Psoas muscle (tissue), 8 donors: Measurements from ENCODE around the gene SEMA3C. TPM values are rescaled to one million over a fixed set of nuclear protein-coding genes. Genes with fewer than 3 reads are reported as not detected.

ENCODE experiments used
- ATAC-seq, 4 donors: fragments of 200-7000 bp; cut with Tn5 transposase; one replicate each; pipeline ENCODE4 v1.9.1; 2020; ENCODE audit warnings: moderate library complexity in 3 of 4, mild to moderate bottlenecking in 2 of 4
- DNase-seq, 2 donors: peaks; one replicate each; pipeline ENCODE4 v3.0.0-alpha.2; 2020
- H3K27ac ChIP-seq: fragments of 200-600 bp; one replicate; pipeline ENCODE4 v1.8.0; 2022
- H3K27me3 ChIP-seq, 3 donors: fragments of 200-600 bp in 1 of 3; one replicate each; pipeline versions ENCODE4 v1.6.1 to v1.8.0; 2013 to 2022; ENCODE audit warnings: low read length in 2 of 3, mild to moderate bottlenecking in 2 of 3, moderate library complexity in 1 of 3; ENCODE audit not compliant: insufficient read depth in 3 of 3
- H3K36me3 ChIP-seq, 2 donors: fragments of 200-600 bp in 1 of 2; one replicate each; pipeline versions ENCODE4 v1.6.1 to v1.8.0; 2013 to 2022; ENCODE audit warnings: low read depth in 1 of 2, mild to moderate bottlenecking in 1 of 2, moderate library complexity in 1 of 2; ENCODE audit not compliant: insufficient read depth in 1 of 2
- H3K4me1 ChIP-seq: fragments of 200-600 bp; one replicate; pipeline ENCODE4 v1.8.0; 2022
- H3K4me3 ChIP-seq: fragments of 200-600 bp; one replicate; pipeline ENCODE4 v1.8.0; 2022; ENCODE audit warnings: mild to moderate bottlenecking
- H3K9me3 ChIP-seq: fragments of 200-600 bp; one replicate; pipeline ENCODE4 v1.8.0; 2022
- CTCF ChIP-seq: fragments of 200-600 bp; IDR thresholded peaks from one replicate; pipeline ENCODE4 v1.8.0; 2022; ENCODE audit warnings: antibody characterized with exemption
- WGBS, 3 donors: extraction: QIAGEN DNeasy Blood & Tissue Kit; methylation state at CpG; one replicate each; pipeline versions ENCODE4 v1.1.6 to v1.1.7; 2013; 5-methylcytosine and 5-hydroxymethylcytosine counted together
- intact Hi-C, 2 donors: fragments of 100-400 bp; cut with DNase I; formaldehyde crosslinking; loops; one replicate each; pipeline versions ENCODE4 v1.11.0 to v1.14.2; 2022
- polyA plus RNA-seq, 3 donors: library from polyadenylated mRNA; stranded (reverse); fragments of 200-250 nt; gene quantifications; one replicate each; pipeline ENCODE4 v1.2.3, GENCODE V29; 2013
- total RNA-seq, 4 donors: library from RNA; stranded (reverse); fragmentation: NEBNext Ultra II Directional in 2 of 4; extraction: Animal tissue kit (Norgen Biotek cat#: 25700) in 2 of 4; gene quantifications; one replicate each; pipeline versions ENCODE4 v1.2.1 to v1.2.4, GENCODE V29; 2021 to 2023
- donor health status: healthy with polysubstance abuse.
- donor health status: DM: no; HTN: no; CAD: no; lungs with moderate emphysema.
- donor health status: Bipolar disorder and iron deficiency.
- donor health status: healthy.
- donor health status: DM: yes; HTN: yes; CAD: no.
- donor health status: DM: no; HTN: no; CAD: no.
- donor health status: DM: no; HTN: no; CAD: no.
- donor health status: DM: yes; HTN: yes; CAD: no.

SEMA3C gene
- total and polyA plus RNA-seq, 7 donors = 6.6 to 63.1 (median 18.3) TPM

- Histone ChIP-seq H3K4me3 (no peak overlapping the region), H3K27me3 (no peaks in the 10 kb centered on the region), H3K36me3 (no peaks in the 10 kb centered on the region), H3K4me1 (peaks cover 4% of the 10 kb centered on the region), H3K27ac (no peak overlapping the region), H3K9me3 (no peaks in the 10 kb centered on the region)
- DNase-seq (no peak), ATAC-seq (no peak)
- WGBS, 3 donors = 72 to 82% (median 74%) methylated on average over 3 of the region's 3 CpGs
- intact Hi-C loops = no loop called here
- TF ChIP-seq CTCF = no peak
Observed at GRCh38 chr7:80821771-80822319, 97.0 kb downstream of the SEMA3C start.

- Histone ChIP-seq H3K27me3 (no peaks in the 10 kb centered on the region), H3K4me1 (no peaks in the 10 kb centered on the region), H3K4me3 (no peak overlapping the region), H3K9me3 (no peaks in the 10 kb centered on the region), H3K36me3 (peaks cover 0 to 1% of the 10 kb centered on the region in 2 donors), H3K27ac (no peak overlapping the region)
- TF ChIP-seq CTCF = no peak
- intact Hi-C loops = no loop called here
- ATAC-seq (no peak), DNase-seq (no peak)
Observed at GRCh38 chr7:80819503-80819902, 99.3 kb downstream of the SEMA3C start.

- WGBS, 3 donors = 84 to 92% (median 86%) methylated on average over 5 of the region's 5 CpGs
- TF ChIP-seq CTCF = no peak
- no peak for DNase-seq
Observed at GRCh38 chr7:80818181-80818580, 100.7 kb downstream of the SEMA3C start.

GRCh38 chr7:80816806-80817205 is 102.0 kb downstream of the SEMA3C start:
- Histone ChIP-seq H3K4me3 (no peak overlapping the region), H3K9me3 (no peaks in the 10 kb centered on the region), H3K36me3 (peaks cover 0 to 6% of the 10 kb centered on the region in 2 donors), H3K27me3 (no peaks in the 10 kb centered on the region), H3K27ac (no peak overlapping the region), H3K4me1 (no peaks in the 10 kb centered on the region)
- DNase-seq (no peak), ATAC-seq (no peak)
- intact Hi-C loops = no loop called here
- WGBS, 3 donors = 50 to 76% (median 67%) methylated on average over 2 of the region's 2 CpGs
- TF ChIP-seq CTCF = no peak

More at GRCh38 chr7:80818181-80818580, 100.7 kb downstream of the SEMA3C start:
- H3K4me3 ChIP-seq = no peak overlapping the region
- H3K4me1 ChIP-seq = no peaks in the 10 kb centered on the region
- H3K27ac ChIP-seq = no peak overlapping the region
- H3K9me3 ChIP-seq = no peaks in the 10 kb centered on the region
- peaks cover 0 to 6% of the 10 kb centered on the region in 2 donors for H3K36me3 ChIP-seq
- intact Hi-C loops = no loop called here
- no peak for ATAC-seq
- H3K27me3 ChIP-seq = no peaks in the 10 kb centered on the region

GRCh38 chr7:80815733-80816132 is 103.1 kb downstream of the SEMA3C start:
- ATAC-seq = no peak

More at GRCh38 chr7:80815733-80816132, 103.1 kb downstream of the SEMA3C start:
- TF ChIP-seq CTCF = no peak
- Histone ChIP-seq H3K27ac (no peak overlapping the region), H3K4me1 (no peaks in the 10 kb centered on the region), H3K4me3 (no peak overlapping the region), H3K36me3 (peaks cover 0 to 6% of the 10 kb centered on the region in 2 donors), H3K27me3 (no peaks in the 10 kb centered on the region), H3K9me3 (no peaks in the 10 kb centered on the region)
- intact Hi-C loops = no loop called here
- WGBS, 3 donors = 89 to 100% (median 97%) methylated on average over 1 of the region's 1 CpG
- no peak for DNase-seq
